ENCODE results near the gene APOB. TPM values are rescaled to one million over a fixed set of nuclear protein-coding genes. Genes with fewer than 3 reads are reported as not detected.

The APOB gene
- total RNA-seq, 2 experiments from 2014 or later = not detected

GRCh38 chr2:21001988-21002813, 41.7 kb downstream of the APOB start:
- Mint-ChIP-seq H3K27ac (no peak overlapping the region), H3K27me3 (peaks cover 8% of the 10 kb centered on the region), H3K36me3 (no peaks in the 10 kb centered on the region), H3K9me3 (no peaks in the 10 kb centered on the region), H3K4me3 (no peak overlapping the region), H3K4me1 (ENCODE audit: low read depth) (no peaks in the 10 kb centered on the region)
- intact Hi-C loops (cut with micrococcal nuclease) = no loop called here
- no peak for DNase-seq
- POLR2A ChIA-PET = no interaction called here
- CTCF ChIA-PET = interaction anchor here (0.7 to 1.5 kb wide), 2 partner anchors 341 to 351 kb away, joined by 3 read pairs; no protein-coding TSS in a partner anchor

DNA sequence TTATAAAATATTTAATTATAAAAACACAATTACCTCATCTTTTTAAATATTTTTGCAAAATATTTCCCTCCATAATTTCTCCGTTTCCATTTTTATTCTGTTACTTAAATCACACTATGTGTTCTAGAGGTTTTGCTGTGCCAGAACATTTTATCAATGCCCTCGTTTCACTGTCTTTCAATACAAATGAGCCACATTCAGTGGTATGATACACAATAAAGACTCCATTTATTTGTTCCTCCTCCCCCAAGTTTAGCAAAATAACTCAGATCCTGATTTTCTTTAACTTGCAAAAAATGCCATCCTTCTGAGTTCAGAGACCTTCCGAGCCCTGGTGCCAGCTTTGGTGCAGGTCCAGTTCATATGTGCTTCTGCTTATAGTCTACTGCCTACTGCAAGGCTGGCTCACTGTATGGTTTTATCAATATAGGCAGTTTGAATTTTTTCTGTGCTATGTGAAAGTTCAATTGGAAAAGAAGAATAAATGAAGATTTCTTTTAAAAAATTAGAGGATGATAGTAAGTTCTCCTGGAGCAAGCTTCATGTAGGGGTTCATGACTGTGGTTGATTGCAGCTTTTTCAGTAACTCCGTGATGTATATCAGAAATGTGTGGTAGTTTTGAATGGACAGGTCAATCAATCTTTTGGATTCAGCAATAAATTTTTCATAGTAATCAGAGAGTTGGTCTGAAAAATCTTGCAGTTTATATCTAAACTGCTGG, 42.5 kb downstream of the APOB start:
- ChIA-PET POLR2A (no interaction called here), CTCF (interaction anchor here (1.5 kb wide), 1 partner anchor 340 kb away, joined by 3 read pairs; no protein-coding TSS in a partner anchor)
- Mint-ChIP-seq H3K9me3 (no peaks in the 10 kb centered on the region), H3K36me3 (no peaks in the 10 kb centered on the region), H3K27me3 (peaks cover 3% of the 10 kb centered on the region), H3K4me3 (no peak overlapping the region), H3K4me1 (ENCODE audit: low read depth) (no peaks in the 10 kb centered on the region), H3K27ac (no peak overlapping the region)
- DNase-seq = no peak
- intact Hi-C loops (cut with micrococcal nuclease) = no loop called here

- intact Hi-C loops (cut with micrococcal nuclease) = no loop called here
- no peak for DNase-seq
- Mint-ChIP-seq H3K27me3 (peaks cover 1% of the 10 kb centered on the region), H3K4me1 (ENCODE audit: low read depth) (no peaks in the 10 kb centered on the region), H3K4me3 (no peak overlapping the region), H3K36me3 (no peaks in the 10 kb centered on the region), H3K9me3 (no peaks in the 10 kb centered on the region), H3K27ac (no peak overlapping the region)
- POLR2A ChIA-PET = no interaction called here
- CTCF ChIA-PET = interaction anchor here (0.6 kb wide), 1 partner anchor 708 kb away, joined by 3 read pairs; no protein-coding TSS in a partner anchor
These were observed 43.8 kb downstream of the APOB start for GRCh38 chr2:20999906-21000645.

- Mint-ChIP-seq H3K4me1 (ENCODE audit: low read depth) (no peaks in the 10 kb centered on the region), H3K4me3 (no peak overlapping the region), H3K27ac (no peak overlapping the region), H3K9me3 (no peaks in the 10 kb centered on the region), H3K27me3 (peaks cover 1% of the 10 kb centered on the region), H3K36me3 (no peaks in the 10 kb centered on the region)
- intact Hi-C loops (cut with micrococcal nuclease) = no loop called here
- no peak for DNase-seq
- ChIA-PET POLR2A (no interaction called here), CTCF (no interaction called here)
These were observed 44.6 kb downstream of the APOB start for GRCh38 chr2:20998972-20999905.

GRCh38 chr2:20997953-20998722, 45.7 kb downstream of the APOB start:
- peaks cover 1% of the 10 kb centered on the region for H3K27me3 Mint-ChIP-seq
- no peak for DNase-seq
- intact Hi-C loops (cut with micrococcal nuclease) = no loop called here
- no peak overlapping the region for H3K4me3 Mint-ChIP-seq
- ChIA-PET POLR2A (no interaction called here), CTCF (interaction anchor here (0.7 kb wide), 1 partner anchor 301 kb away, joined by 3 read pairs; no protein-coding TSS in a partner anchor)
- H3K4me1 Mint-ChIP-seq (ENCODE audit: low read depth) = no peaks in the 10 kb centered on the region
- H3K36me3 Mint-ChIP-seq = no peaks in the 10 kb centered on the region
- H3K9me3 Mint-ChIP-seq = no peaks in the 10 kb centered on the region
- H3K27ac Mint-ChIP-seq = no peak overlapping the region

GRCh38 chr2:20994130-20994529, 49.7 kb downstream of the APOB start:
- no peaks in the 10 kb centered on the region for H3K27me3 Mint-ChIP-seq
- H3K4me3 Mint-ChIP-seq = no peak overlapping the region
- no peak overlapping the region for H3K27ac Mint-ChIP-seq
- intact Hi-C loops (cut with micrococcal nuclease) = no loop called here
- POLR2A ChIA-PET = no interaction called here
- H3K36me3 Mint-ChIP-seq = no peaks in the 10 kb centered on the region
- CTCF ChIA-PET = no interaction called here
- no peak for DNase-seq
- no peaks in the 10 kb centered on the region for H3K9me3 Mint-ChIP-seq
- no peaks in the 10 kb centered on the region for H3K4me1 Mint-ChIP-seq (ENCODE audit: low read depth)

GRCh38 chr2:20992201-20992711, 51.6 kb downstream of the APOB start:
- Mint-ChIP-seq H3K4me1 (ENCODE audit: low read depth) (no peaks in the 10 kb centered on the region), H3K27ac (no peak overlapping the region), H3K27me3 (no peaks in the 10 kb centered on the region), H3K9me3 (no peaks in the 10 kb centered on the region), H3K36me3 (no peaks in the 10 kb centered on the region), H3K4me3 (no peak overlapping the region)
- no peak for DNase-seq
- intact Hi-C loops (cut with micrococcal nuclease) = no loop called here
- POLR2A ChIA-PET = no interaction called here
- CTCF ChIA-PET = no interaction called here

DNA sequence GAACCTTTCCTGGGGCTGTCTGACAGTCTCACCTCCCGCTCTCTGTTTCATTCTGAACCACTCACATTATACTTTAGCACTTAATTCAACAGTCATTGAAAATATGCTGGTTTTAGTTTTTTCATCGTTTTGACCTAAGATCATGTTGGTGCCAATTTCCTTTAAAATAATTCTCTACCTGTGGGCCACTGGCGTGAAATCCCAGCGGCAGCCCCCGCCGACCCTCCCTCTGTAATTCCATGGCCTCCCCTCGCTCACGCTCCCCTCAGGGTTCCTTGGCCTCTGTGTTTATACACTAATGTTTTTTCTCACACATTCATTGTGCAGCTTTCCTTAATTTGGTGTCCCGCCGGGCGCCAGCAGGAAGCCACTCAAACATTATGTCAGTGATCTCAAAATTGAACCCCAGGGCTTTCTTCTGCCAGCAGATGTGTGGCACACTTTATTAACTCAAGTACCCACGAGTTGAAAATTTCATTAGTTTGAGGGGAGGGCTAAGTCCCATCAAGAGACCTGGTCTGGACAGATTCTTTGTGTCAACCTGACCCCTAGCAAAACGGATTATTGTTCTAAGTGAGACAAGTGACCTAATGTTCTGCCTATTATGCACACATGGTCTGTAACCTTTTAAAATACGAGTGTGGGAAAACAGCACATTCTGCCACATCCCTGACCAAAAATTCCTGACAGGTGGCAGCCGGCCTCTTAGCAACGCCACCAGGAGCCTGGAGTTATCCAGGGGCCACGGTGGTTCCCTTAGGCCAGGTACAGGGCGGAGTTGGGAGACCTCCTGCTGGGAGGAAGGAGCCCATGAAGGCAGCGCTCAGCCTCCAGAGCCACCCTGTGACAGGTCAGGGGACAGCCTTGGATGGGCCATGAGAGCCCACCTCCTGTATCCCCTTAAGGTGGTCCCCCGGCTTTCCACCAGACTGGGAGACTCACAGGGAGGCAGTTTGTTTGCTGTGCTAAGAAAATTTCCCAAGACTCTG, 53.1 kb downstream of the APOB start:
- ChIA-PET POLR2A (no interaction called here), CTCF (no interaction called here)
- H3K27me3 Mint-ChIP-seq = no peaks in the 10 kb centered on the region
- H3K4me3 Mint-ChIP-seq = no peak overlapping the region
- H3K9me3 Mint-ChIP-seq = no peaks in the 10 kb centered on the region
- intact Hi-C loops (cut with micrococcal nuclease) = no loop called here
- H3K27ac Mint-ChIP-seq = no peak overlapping the region
- H3K4me1 Mint-ChIP-seq (ENCODE audit: low read depth) = no peaks in the 10 kb centered on the region
- no peaks in the 10 kb centered on the region for H3K36me3 Mint-ChIP-seq
- DNase-seq = no peak

- no peaks in the 10 kb centered on the region for H3K27me3 Mint-ChIP-seq
- H3K4me3 Mint-ChIP-seq = no peak overlapping the region
- no peaks in the 10 kb centered on the region for H3K36me3 Mint-ChIP-seq
- H3K4me1 Mint-ChIP-seq (ENCODE audit: low read depth) = no peaks in the 10 kb centered on the region
- POLR2A ChIA-PET = no interaction called here
- no peak overlapping the region for H3K27ac Mint-ChIP-seq
- no peaks in the 10 kb centered on the region for H3K9me3 Mint-ChIP-seq
- intact Hi-C loops (cut with micrococcal nuclease) = no loop called here
- no peak for DNase-seq
- CTCF ChIA-PET = no interaction called here
These were observed 54.5 kb downstream of the APOB start for GRCh38 chr2:20989404-20989803.

- Mint-ChIP-seq H3K27ac (no peak overlapping the region), H3K36me3 (no peaks in the 10 kb centered on the region), H3K4me1 (ENCODE audit: low read depth) (no peaks in the 10 kb centered on the region), H3K27me3 (no peaks in the 10 kb centered on the region), H3K9me3 (no peaks in the 10 kb centered on the region), H3K4me3 (no peak overlapping the region)
- intact Hi-C loops (cut with micrococcal nuclease) = no loop called here
- ChIA-PET CTCF (no interaction called here), POLR2A (no interaction called here)
- DNase-seq = no peak
These were observed 55.0 kb downstream of the APOB start for GRCh38 chr2:20988905-20989304.
